NCI-H446 treated with DMSO at 0.1 percent for 48 hours (cell line): ENCODE data around the gene SLC1A1.
"Not testable (repeated sequence)": the region's sequence is repeated elsewhere in the genome, so short reads cannot be mapped to it uniquely, and the experiment has no call there.

Source experiments
- DNase-seq: peaks from one replicate; lab custom pipeline; 2025; lab: John Stamatoyannopoulos, UW

The SLC1A1 gene

DNA sequence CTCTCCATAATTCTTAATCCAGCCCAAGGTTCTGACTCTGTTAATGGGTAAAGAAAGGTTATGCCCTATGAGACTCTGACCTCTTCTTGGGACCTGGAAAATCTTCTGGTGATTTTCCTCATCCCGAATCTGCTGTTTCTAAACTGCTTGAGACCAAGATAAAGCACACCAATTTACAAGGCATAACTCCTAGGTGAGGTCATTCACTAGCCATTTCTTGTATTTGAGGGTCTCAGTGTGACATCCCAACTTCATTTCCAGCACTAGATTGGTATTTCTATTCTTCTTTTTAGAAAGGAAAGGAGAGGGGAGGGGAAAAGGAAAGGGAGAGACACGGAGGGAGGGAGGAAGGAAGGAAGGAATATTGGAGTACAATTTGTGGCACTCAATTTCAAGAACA lies 51.6 kb downstream of the SLC1A1 start:
- DNase-seq: no peak

DNA sequence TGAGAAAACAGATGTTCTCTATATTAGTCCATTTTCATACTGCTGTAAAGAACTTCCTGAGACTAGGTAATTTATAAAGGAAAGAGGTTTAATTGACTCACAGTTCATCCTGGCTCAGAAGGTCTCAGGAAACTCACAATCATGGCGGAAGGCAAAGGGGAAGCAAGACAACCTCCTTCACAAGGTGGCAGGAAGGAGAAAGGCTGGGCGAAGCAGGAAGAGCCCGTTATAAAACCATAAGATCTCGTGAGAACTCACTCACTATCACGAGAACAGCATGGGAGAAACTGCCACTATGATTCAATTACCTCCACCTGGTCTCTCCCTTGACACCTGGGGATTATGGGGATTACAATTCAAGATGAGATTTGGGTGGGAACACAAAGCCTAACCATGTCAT lies 54.4 kb downstream of the SLC1A1 start:
- not testable (repeated sequence) for DNase-seq

DNA sequence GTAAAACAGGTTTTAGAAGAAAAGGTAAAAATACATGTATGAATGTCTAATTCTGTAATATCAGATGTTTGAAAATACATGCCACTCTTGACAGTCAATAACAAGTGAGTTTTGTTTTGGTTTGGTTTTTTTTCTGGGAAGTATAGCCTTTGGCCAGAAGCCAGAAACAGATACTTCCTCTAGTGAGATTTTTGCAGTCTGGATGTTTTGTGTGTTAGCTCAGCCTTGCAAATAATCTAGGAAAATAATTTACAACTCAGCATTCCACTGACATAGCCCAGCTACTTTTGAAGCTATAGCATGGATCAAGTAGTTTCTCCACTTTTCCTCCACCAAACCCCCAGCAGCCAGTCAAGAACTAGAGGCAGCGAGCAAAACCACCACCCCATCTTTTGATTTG lies 56.7 kb downstream of the SLC1A1 start:
- no peak for DNase-seq

DNA sequence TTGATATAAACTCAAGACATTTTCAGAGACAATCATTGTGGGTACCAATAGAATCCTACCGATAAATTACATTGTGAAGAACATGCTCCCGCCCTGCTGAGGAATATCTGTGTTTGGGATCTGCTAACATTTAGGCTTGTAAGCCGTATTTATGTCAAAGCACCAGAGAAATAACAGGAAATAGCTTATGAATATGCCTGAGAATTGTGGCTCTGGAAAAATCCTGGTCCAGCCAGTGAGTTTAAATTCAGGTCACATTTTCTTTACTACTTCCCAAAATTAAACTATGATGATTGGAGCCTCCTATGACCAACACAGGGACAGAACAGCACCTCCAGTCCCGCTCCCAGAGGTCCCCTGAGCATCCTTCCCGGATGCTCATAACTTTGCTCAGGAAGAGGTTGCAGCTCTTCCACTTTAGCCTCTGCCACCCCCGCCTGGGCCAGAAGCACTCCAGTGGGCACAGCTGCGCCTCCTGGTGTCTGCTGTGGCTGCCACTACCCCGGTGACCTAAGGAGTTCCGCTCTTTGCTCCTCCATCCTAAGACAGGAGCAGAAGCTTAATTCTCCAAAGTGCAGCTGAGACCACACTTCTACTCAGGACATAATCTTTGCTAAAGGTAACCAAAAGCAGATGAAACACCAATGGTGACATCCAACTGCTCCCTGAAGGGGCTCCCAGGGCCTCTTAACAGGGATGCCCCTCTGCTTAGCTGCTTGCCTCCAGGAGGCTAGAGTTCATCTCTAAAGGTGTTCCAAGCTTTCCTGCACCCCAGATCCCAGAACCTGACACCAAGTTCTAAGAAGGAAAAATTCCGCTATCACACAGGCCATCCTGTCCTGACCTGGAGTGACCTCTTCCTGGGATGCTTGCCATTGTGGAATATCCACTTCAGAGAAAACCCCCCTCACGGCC lies 58.8 kb downstream of the SLC1A1 start:
- no peak for DNase-seq

DNA sequence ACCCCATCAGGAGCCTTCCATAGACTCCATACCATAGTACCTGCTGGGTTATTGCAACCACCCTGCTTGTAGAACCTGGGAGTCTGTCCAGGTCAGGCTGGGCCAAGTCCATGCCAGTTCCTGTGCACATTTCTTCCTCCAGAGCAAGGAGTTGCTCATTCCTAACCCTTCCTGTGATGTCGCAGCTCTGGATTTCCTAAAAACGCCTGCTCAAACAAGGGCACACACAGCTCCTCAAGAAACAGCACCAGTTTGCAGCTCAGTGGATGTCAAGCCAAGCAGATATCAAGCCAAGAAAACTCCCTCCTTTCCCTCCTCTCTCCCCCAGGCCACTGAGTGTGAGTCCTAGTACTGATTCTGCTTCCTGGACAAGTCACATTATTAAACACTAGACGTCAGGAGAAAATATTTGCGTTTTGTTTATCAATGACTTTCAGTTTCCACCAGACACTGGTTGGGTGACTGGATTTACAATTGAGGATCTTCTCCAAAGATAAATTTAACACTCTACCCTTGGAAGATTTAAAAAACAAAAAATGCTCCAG lies 59.6 kb downstream of the SLC1A1 start:
- DNase-seq: no peak

DNA sequence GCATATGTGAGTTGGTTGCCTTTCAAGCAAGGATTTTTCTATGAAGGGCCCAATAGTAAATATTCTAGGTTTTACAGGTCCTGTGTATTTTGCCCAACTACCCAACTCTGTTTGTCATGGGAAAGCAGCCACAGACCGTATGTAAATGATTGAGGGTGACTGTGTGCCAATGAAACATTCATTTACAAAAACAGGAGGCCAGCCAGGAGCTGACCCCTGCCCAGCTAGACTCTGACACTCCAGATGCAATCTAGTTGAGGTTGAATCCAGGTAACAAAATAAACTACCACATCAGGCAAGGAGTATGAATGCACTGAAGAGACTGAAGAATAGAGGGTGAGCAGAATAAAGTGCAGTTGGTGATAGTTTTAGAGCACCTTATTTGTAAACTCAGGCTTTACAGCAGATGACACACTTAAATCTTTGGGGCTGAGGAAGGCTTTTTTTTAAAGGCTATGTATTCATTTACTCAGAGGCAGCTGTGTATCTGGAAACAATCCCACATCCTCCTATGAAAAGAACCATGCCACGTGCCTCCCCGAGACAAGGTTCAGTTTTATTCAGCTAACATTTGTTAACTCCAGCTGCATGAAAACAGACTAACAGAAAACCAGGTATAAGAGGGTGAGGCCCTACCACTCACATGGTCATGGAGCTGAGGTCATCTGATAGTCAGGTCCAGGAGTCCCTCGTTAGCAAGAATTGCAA lies 60.7 kb downstream of the SLC1A1 start:
- DNase-seq: no peak

DNA sequence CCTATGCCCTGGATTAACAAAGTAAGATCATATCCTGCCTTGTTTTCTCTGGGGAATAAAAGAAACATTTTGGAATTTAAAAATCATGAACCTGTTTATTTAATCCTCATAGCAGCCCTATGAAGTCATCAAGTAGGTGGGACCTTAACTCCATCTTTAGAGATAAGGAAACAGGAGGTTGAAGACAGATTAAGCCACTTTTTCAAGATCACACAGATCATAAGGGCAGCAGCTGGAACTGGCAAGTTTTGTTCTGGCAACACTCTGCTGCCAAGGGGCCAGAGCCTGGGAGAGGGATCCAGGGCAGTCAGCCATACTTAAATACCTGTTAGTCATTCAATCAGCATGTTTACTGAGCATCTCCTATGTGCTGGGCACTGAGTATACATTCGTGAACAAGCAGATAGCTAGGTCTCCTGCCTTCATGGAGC lies 63.7 kb downstream of the SLC1A1 start:
- peak; percentile 13 for DNase-seq

DNA sequence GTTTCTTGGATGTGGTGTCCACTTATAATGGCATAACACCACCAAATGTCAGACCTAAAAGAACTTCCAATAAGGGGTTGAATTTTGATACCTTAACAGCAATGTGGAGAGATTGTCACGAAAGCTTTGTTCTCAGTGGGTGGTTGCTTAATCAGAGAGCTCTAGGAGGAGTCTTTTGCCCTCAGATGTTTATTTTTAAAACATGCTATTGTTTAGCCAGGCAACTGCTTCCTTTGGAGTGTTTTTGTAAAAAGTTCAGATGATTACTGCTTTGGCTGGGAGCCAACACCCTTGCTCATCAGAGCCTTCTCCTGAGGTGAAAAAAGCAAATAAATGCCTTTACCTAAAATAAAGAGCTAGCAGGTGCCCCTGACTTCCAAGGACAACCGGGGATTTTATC lies 65.0 kb downstream of the SLC1A1 start:
- no peak for DNase-seq

DNA sequence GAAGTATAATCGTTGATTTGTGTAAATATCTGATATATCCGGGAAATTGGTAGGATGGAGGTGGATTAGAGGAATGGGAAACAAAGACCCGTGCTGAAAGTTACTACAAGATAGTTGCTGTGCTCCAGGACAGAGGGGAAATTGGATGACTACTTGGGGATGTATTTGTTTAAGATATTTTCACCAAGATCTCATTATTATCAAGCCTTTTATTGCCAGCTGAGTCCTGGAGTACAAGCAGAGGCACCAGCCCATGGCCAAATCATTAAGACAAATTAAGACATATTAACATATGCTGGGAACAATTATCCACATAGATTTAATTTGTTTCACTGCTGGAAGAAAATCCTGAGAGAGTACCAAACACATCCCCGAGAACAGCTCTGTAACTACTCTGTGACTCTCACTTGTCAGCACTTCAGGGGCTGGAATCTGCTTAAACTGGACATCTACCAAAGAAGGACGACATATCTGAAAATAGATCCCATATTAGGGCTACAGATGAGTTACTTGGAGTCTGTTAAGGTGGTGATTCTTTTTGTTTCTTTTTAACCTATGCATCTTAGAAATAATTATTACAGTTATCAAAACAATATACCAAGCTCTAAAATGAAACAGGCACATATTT lies 68.2 kb downstream of the SLC1A1 start:
- no peak for DNase-seq

DNA sequence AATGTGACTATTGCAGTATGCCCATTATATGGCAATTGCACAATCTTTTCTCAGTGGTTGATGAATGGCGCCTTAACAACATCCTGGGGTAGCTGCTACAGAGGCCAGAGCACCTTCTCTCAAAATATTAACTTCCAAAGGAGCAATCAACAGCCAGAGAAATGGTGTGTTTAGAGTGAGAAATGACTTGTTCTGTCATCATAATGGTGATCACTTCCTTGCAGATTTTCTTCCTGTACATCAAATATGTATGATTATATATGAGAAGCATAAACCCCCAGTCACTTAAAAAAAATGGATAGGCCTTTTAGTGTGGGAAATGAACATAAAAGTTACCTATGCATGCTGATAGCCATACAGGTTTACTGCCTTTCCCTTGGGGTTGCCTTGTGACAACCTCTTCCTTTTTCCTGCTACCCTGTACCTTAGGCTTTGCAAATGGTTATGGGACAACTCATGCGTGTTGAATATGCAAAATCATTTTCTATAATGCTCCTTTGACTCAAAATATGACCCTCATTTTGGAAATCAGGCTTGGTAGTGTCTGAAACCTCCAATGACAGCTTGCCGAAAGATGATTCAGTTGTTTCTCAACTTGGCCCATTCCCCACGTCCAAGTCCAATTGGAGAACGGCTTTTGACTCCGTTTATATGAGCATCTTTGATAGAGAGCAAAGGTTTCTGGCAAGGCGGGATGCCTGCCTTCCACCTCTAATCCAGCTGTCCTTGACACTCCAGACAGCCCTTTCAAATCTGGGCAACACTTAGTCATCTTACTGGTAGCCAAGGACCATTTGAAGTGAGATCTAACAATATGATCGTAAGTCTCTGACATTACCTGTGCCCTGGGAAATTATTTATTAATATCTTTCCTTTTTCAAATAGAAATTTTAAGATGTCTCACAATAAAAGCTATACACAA lies 69.3 kb downstream of the SLC1A1 start:
- DNase-seq: no peak

DNA sequence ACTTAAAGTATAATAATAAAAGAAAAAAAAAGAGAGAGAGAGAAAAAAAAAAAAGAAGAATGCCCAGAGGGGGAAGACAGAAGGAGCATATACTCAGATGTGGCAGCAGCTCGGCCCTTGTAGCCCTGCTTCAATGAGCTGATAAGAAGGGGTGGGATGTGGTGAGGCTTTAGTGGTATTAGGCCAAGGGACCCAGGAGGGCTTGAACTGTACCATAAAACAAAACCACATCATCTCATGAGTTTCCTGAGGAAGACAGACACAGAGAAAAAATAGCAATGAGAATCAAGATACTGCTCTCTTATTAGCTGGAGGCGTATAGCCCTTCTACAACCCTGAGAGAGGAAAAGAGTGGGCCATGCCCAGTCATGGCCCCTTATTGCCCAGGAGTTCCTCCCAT lies 72.8 kb downstream of the SLC1A1 start:
- DNase-seq: no peak

DNA sequence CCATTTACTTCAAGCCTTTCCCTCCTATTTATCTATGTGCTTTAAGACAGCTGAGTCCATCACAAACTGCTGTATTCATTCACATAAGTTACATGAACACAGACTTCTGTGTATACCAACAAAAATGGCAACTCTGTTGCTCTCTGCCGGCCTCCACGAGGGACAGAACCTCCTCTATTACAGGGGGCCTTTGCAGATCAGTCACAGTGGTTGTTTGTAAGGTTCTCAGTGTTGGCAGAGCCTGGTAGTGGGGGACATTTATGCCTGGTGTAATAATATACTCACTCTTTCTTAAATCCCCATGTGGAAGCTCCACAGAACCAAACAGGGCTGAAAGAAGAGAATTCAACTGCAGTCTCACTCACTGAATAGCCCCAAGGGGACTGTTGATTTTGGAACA lies 76.5 kb downstream of the SLC1A1 start:
- no peak for DNase-seq

DNA sequence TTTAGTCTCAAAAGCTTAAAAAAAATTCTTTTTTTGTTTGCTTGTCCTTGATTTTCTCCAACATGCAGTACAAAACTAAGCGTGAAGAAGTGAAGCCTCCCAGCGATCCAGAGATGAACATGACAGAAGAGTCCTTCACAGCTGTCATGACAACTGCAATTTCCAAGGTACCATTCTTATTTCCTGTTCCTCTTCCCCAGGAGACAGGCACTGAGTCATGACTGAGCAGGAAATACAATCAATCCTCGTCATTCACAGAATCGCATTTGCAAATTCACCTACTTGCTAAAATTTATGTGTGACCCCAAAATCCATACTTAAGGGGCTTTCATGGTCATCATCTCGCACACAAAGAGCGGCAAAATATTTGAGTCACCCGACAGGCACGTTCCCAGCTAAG lies 77.3 kb downstream of the SLC1A1 start:
- no peak for DNase-seq

DNA sequence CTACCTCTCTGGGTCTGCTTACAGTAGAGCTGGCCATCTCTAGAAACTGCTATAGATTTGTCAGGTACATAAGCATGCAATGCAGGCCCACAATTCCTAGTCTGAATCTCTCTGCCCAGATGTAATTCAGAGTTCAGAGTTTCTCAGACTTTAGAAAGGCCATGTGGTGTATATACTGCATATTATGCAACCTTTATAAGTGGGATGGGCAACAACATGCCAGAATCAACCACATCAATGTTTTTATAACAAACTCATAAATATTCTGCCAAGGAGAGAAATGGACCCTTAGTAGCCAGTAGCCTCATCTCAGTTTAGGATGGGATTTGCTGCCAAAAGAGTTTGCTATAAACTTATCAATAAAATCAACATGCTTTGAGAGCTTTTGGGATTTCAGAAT lies 78.8 kb downstream of the SLC1A1 start:
- DNase-seq: no peak

DNA sequence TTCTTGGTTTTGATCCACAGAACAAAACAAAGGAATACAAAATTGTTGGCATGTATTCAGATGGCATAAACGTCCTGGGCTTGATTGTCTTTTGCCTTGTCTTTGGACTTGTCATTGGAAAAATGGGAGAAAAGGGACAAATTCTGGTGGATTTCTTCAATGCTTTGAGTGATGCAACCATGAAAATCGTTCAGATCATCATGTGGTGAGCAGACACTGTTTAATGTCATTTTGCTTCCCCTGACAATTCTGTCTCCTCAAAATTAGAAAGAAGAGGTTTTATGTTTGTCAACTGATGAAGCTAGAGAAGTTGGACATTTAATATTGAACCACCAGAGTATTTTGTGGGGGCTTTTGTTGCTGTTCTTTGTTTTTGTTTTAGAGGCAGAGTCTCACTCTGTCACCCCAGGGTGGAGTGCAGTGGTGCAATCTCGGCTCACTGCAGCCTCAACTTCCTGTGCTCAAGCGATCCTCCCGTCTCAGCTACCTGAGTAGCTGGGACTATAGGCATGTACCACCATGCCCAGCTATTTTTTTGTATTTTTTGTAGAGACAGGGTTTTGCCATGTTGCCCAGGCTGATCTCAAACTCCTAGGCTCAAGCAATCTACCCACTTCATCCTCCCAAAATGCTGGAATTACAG lies 82.0 kb downstream of the SLC1A1 start:
- DNase-seq: no peak

DNA sequence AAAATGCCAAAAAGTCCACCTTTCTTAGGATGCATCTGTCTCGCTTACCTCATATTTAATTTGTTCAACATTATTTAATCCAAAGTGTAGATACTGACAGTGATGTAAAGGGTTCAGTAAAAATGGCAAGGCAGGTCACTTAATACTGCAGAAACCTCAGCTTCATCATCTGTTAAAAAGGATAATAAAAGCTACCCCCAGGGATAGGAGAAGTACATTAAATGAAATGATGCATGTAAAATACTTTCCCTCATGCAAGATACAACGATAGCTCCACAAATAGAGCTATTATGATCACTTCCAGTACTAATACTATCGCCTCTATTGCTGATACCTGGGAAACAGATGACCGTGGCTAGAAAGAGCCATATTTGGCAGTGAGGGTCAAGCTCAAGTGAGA lies 82.9 kb downstream of the SLC1A1 start:
- no peak for DNase-seq

DNA sequence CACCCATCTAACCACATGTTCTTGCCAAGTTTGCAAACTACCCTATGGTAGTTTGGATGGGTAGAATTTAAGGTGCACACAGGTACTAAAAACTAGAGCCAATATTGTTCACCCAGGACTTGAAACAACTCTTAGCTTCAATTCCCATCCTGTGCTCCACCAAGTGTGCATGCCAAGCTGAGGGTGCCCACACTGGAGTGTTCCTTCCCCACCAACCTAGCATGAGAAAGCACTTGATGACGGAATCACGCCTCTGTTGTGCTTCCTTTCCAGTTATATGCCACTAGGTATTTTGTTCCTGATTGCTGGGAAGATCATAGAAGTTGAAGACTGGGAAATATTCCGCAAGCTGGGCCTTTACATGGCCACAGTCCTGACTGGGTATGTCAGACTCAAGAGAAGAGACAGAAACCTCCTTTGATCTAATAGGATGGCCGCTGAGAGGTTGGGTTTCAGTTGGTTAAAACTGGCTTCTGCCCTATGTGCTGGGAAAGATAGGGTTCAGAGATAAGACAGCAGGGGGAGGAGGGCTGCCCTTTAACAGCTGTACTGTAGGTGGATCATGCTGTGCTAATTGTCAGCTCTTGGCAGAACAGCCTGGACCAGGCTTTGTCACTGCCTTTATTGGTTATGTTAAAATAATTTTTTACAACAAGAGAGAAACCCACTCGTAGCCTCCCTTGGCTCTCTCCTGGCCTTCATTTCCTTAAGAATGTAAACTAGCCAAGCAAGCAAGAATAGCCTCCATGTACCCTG lies 83.5 kb downstream of the SLC1A1 start:
- DNase-seq: no peak

DNA sequence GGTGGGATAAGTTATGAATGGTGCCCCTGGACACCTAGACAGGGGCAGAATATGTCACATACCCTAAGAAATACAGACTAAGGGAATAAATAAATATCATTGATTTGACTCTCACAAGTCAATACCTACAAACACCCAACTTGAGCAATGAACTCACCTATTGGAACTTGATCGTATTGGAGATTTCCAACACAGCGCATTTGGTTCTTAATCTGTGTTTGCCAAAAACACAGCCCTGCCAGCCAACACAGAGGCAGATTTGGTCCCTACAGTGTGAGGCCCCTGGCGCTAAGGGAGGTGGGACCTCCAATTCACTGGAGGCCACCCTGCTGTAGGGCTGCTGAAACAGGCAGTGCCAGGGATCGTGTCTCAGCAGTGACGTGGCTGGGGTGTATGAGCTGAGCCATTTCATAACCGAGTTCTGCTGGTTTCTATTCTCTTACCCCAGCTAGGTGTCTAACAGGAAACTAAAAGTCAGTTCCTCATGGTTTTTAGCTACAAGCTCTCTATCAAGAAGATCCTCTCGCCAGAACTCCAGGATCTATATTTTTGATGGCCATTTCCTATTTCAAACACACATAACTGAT lies 84.5 kb downstream of the SLC1A1 start:
- no peak for DNase-seq

DNA sequence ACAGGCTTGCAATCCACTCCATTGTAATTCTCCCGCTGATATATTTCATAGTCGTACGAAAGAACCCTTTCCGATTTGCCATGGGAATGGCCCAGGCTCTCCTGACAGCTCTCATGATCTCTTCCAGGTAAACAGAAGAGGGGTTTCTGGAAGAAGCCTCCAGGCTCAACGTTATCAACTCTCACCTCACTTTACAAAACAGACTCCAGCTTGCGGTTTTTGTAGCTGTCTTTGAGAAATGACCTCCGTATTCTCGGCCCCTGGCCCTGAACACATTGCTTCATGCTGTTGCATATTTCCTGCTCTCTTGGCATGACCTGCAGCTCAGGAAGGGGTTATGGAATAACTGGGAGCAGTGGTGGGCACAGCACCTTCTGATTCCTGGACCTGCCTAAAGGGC lies 85.7 kb downstream of the SLC1A1 start:
- no peak for DNase-seq

DNA sequence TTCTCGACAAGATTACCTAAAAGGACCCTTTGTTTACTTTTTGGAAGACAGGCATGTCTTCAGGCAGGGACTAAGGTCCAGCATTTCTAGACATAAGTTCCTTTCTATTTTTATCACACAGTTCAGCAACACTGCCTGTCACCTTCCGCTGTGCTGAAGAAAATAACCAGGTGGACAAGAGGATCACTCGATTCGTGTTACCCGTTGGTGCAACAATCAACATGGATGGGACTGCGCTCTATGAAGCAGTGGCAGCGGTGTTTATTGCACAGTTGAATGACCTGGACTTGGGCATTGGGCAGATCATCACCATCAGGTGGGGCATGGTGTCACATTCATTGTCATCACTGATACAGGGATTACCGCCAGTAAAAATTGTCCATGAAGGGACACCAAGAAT lies 86.2 kb downstream of the SLC1A1 start:
- DNase-seq: no peak
